GDM1 (cell line): ENCODE results near the gene ATCAY.
"Not testable (repeated sequence)": the region's sequence is repeated elsewhere in the genome, so short reads cannot be mapped to it uniquely, and the experiment has no call there.

Experiments
- DNase-seq: peaks from one replicate; lab custom pipeline; 2025; lab: John Stamatoyannopoulos, UW

ATCAY gene

DNA sequence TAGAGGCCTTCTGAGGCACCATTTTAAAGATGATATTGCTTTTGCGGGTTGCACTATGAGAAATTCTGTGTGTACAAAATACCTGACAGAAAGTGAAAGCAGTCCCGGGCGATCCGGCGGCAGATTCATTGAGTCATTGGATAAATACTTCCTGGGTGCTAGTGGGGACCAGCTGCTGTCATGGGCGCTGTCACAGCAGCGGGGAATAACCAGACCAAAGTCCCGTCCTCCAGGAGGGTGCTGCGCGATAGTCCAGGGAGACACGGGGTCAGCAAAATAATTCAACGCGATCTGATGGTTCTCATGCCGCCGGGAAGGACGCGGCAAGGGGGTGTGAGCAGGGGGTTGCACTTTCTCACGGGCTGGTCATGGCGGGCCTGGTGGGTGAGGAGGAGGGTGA lies 25.2 kb upstream of the ATCAY start:
- no peak for DNase-seq

DNA sequence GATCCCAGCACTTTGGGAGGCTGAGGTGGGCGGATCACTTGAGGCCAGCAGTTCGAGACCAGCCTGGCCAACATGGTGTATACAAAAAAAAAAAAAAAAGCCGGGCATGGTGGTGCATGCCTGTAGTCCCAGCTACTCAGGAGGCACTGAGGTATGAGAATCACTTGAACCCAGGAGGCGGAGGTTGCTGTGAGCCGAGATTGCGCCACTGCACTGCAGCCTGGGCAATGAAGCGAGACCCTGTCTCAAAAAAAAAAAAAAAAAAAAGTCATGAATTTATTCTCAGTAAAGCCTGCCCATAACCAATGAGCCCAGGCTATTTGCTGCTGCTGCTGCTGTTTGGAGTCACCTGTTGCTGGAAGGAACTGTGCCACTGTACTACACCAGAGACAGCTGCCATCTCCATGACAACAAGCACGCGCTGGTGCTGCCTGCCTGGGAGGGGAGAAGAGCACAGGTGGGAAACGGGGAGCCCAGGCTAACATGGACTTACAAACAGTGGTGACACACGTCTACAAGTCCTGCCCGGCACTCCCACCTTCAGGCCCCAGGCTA lies 23.0 kb upstream of the ATCAY start:
- DNase-seq: no peak

- DNase-seq: no peak
Observed at GRCh38 chr19:3860499-3860898, 20.0 kb upstream of the ATCAY start.

- no peak for DNase-seq
Observed at GRCh38 chr19:3862826-3863500, 17.5 kb upstream of the ATCAY start.

DNA sequence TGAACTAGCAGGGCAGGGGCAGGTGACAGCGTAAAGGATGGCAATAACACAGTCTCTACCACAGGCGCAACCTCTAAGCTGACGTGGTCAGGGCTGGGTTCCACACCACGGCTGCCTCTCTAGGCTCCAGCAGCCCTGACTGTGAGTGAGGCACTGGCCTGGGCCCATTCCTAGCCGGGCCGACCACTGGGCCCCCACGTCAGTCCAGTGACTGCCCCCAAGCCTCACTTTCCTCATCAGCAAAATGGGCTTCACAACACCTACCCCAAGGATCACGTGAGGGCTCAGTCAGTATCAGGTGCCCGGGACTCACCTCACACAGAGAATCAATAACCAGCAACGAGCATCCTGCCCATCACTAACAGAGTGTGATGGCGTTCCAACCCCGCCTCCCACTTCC lies 16.8 kb upstream of the ATCAY start:
- DNase-seq: no peak

DNA sequence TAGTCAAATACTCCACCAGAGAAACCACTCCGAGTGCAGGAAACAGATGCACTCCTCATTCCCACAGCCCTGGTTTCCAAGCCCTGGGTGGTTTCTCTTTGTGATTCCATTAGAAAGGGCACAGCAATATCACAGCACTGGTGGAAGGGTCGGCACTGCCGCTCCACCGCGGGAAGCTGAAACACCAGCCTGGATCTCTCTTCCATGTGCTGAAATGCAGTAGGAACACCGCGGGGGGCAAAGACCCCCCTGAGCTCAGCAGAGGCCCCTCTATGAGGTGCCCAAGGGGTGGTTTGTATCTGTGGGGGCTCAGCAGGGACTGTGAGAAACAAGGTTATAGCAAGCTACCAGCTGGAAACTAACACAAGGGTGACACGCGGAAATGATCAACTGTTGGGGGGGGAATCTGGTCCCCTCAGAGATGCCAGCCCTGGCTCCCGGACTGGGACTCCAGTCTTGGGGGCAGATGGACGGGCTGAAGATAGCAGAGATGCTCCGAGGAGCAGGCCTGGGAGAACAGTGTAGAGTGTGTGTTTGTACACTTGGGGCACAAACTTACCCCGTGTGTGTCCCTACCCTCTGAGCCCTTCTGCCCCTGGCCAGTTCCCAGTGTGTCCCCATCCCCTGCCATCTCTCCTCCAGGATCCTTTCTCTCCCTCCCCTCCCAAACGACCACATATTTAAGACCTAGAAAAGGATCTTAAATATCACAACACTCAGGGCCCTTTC lies 13.4 kb upstream of the ATCAY start:
- DNase-seq: no peak

GRCh38 chr19:3867971-3868769 lies 12.3 kb upstream of the ATCAY start:
- no peak for DNase-seq

DNA sequence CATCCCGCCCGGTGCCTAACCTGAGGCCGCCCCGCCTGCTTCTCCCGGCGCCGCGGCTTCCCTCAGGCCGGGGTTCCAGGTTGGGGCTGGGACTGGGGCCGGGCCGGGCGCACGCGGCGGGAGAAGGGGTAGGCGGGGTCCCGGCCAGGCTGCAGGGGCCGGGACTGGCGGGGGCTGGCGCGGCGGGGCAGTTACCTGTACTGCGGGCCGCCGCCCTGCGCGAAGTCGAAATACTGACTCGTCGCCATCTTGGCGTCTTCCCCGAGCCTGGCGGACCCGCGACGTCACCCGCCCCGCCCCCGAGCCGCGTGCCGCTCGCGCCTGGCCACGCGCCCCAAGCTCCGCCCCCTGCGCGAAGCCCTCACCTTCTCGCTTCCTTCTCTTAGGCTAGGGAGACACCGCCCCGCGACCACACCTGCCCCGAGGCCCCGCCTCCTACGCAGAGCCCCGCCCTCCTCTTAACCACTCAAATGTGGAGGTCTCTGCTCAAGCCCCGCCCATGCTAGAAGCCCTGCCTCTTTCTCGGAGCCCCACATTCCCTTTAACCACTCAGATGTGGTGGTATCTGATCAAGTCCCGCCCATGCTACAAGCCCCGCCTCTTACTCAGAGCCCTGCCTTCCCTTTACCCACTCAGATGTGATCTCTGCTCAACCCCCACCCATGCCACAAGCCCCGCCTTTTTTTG lies 11.6 kb upstream of the ATCAY start, which contains the start of gene ZFR2:
Gene ZFR2 (minus strand): TSS at position 269 of the 687 bp plus-strand sequence. CDS start 21 bp downstream, at position 248.
- no peak for DNase-seq

DNA sequence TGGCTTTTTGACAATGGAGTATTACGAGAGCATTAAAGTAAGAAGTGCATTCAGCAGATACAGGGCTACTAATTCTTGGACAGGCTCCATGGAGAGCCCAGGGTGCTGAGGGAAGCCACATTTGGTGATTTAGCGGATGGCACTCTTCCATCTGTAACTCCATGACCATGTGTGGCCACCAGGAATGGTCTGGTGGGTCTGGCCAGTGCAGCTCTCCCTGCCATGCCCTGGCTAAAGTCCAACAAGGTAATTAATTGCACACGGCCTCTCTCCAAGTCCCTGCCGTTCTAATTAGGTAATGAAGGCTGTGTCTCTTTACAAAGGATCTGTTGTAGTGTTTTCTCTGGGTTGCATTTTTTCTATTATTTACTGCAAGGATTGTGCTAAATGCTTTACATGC lies 7.3 kb upstream of the ATCAY start:
- no peak for DNase-seq

GRCh38 chr19:3874695-3875094 lies 5.8 kb upstream of the ATCAY start:
- not testable (repeated sequence) for DNase-seq

DNA sequence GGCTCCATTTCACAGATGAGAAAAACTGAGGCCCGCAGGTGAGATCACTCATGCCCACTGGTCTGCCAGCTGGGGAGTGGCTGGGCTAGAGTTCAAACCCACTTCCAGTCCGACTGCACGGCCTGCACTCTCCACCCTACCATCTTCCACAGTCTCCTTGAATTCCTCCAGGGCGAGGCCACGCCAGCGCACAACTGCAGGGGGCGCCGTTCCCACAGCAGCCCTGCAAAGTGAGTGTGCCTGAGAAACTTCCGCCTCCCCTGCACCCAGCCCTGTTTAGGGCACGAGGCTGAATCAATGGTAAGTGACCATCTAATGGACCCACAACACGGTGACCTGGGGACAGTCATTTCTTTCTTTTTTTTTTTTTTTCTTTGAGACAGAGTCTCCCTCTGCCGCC lies 829 bp upstream of the ATCAY start:
- no peak for DNase-seq

- peak; percentile 31 for DNase-seq
Observed at GRCh38 chr19:3881272-3882040, 971 bp downstream of the ATCAY start.

DNA sequence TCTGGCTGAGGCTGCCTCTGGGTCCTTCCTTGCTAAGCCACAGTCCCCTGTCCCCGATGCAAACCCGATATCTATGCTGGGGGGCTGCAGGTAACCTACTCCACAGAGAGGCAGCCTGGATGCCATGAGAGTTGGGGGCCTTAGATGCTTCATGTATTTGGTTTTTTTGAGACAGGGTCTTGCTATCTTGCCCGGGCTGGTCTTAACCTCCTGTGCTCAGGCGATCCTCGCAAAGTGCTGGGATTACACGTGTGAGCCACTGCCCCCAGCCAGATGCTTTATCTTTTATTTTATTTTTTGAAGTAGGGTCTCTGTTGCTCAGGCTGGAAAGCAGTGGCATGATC lies 1.5 kb downstream of the ATCAY start:
- no peak for DNase-seq

DNA sequence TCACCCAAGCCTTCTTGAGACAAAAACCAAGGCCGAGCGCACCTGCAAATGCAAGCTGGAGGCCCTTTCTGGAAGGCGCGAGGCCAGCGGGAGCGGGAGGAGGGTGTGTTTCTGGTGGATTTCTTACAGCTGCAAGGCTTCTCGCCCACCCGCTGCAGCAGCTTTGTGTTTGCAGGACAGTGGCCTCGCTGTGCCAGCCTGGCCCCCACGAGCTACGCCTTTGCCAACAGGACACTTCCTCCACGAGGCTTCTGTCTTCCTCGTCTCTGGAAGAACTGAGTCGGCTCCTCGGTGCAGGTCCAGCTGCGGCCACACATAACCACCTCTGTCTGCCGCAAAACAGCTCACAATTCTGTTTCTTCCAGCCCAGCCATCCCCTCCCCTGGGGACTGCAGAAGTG lies 10.1 kb downstream of the ATCAY start:
- no peak for DNase-seq

DNA sequence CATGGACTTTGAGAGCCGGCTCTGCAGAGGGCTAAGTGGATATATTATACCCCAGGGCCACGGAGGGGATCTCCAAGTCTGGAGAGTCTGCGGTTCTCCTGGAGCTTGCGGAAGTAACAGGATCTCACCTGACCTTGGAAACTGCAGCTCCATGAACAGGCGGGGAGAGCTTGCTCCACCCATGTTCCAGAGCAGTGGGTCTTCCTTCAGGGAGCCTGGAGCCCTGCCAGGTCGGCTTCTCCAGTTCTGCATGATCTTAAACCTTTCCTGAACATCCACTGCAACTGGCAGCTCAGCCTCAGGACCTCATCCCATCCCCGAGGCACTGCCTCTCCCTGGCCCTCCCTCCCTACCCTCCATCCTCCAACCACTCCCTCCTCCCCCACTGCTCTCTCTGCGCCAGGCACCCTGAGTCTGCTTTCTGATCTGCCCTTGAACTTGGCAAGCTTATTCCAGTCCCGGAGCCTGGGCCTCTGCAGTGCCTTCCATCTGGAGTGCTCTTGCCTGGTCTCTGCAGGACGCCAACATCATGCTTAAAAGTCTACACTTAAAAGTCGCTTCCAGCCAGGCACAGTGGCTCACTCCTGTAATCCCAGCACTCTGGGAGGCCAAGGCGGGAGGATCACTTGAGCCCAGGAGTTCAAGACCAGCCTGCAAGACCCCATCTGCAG lies 13.2 kb downstream of the ATCAY start:
- no peak for DNase-seq

- DNase-seq: not testable (repeated sequence)
Observed at GRCh38 chr19:3894959-3895358, 14.5 kb downstream of the ATCAY start.

GRCh38 chr19:3895788-3896187 lies 15.3 kb downstream of the ATCAY start:
- DNase-seq: no peak

DNA sequence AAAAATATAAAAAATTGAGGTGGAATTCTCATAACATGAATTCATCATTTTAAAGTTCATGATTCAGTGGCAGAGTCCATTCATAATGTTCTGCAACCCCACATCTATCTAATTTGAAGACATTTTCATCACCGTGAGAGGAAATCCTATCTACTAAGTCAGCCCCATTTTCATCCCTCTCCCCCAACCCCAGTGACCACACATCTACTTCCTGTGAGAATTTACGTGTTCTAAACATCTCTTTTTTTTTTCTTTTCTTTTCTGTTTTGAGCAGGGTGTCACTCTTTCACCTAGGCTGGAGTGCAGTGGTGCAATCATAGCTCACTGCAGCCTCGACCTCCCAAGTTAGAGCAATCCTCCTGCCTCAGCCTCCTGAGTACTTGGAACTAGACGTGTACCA lies 17.5 kb downstream of the ATCAY start:
- DNase-seq: no peak

- no peak for DNase-seq
Observed at GRCh38 chr19:3898426-3898825, 17.9 kb downstream of the ATCAY start.

- no peak for DNase-seq
Observed at GRCh38 chr19:3899531-3900294, 19.2 kb downstream of the ATCAY start.
